ENCODE data around the gene LRRC7. TPM values are rescaled to one million over a fixed set of nuclear protein-coding genes. Genes with fewer than 3 reads are reported as not detected.
A peak's percentile ranks its signal among the peaks of the same experiment; 100 is the strongest.

Gene LRRC7
- total RNA-seq, 1 donor, result 0.09 TPM

- TF ChIP-seq CTCF (IDR thresholded peaks at IDR 0.05; ENCODE audit: insufficient read depth, low read length), result no peak
- no peak overlapping the region for H3K4me3 ChIP-seq (ENCODE audit: low read depth, low read length)
- DNase-seq (ENCODE audit: low read depth), result no peak
Measured at GRCh38 chr1:69834336-69834735, 266.6 kb downstream of the LRRC7 start.

GRCh38 chr1:69835955-69836354 lies 268.2 kb downstream of the LRRC7 start:
- DNase-seq (ENCODE audit: low read depth), result no peak
- no peak for TF ChIP-seq CTCF (IDR thresholded peaks at IDR 0.05; ENCODE audit: insufficient read depth, low read length)
- no peak overlapping the region for H3K4me3 ChIP-seq (ENCODE audit: low read depth, low read length)

- H3K4me3 ChIP-seq (ENCODE audit: low read depth, low read length), result no peak overlapping the region
- DNase-seq (ENCODE audit: low read depth), result peak; percentile 5
Measured at GRCh38 chr1:69836971-69837636, 269.4 kb downstream of the LRRC7 start.

GRCh38 chr1:69842326-69842725 lies 274.6 kb downstream of the LRRC7 start:
- no peak for TF ChIP-seq CTCF (IDR thresholded peaks at IDR 0.05; ENCODE audit: insufficient read depth, low read length)
- no peak for DNase-seq (ENCODE audit: low read depth)
- no peak overlapping the region for H3K4me3 ChIP-seq (ENCODE audit: low read depth, low read length)

More at GRCh38 chr1:69836971-69837636, 269.4 kb downstream of the LRRC7 start:
- TF ChIP-seq CTCF (IDR thresholded peaks at IDR 0.05; ENCODE audit: insufficient read depth, low read length), result no peak

GRCh38 chr1:69845655-69846054 lies 277.9 kb downstream of the LRRC7 start:
- no peak for DNase-seq (ENCODE audit: low read depth)
- no peak overlapping the region for H3K4me3 ChIP-seq (ENCODE audit: low read depth, low read length)
- TF ChIP-seq CTCF (IDR thresholded peaks at IDR 0.05; ENCODE audit: insufficient read depth, low read length), result no peak

GRCh38 chr1:69846267-69846666 lies 278.5 kb downstream of the LRRC7 start:
- no peak for TF ChIP-seq CTCF (IDR thresholded peaks at IDR 0.05; ENCODE audit: insufficient read depth, low read length)
- no peak overlapping the region for H3K4me3 ChIP-seq (ENCODE audit: low read depth, low read length)
- no peak for DNase-seq (ENCODE audit: low read depth)

- no peak for DNase-seq (ENCODE audit: low read depth)
- H3K4me3 ChIP-seq (ENCODE audit: low read depth, low read length), result no peak overlapping the region
- TF ChIP-seq CTCF (IDR thresholded peaks at IDR 0.05; ENCODE audit: insufficient read depth, low read length), result no peak
Measured at GRCh38 chr1:69847670-69848069, 279.9 kb downstream of the LRRC7 start.

All from fibroblast of the aortic adventitia (primary cell).